Mucosa of descending colon (tissue), 3 donors: ENCODE data around the gene SCAMP1. TPM values are rescaled to one million over a fixed set of nuclear protein-coding genes. Genes with fewer than 3 reads are reported as not detected.

Experiments
- ATAC-seq: fragments of 200-7000 bp; cut with Tn5 transposase; one replicate; pipeline ENCODE4 v1.9.1; 2020; ENCODE audit warnings: mild to moderate bottlenecking, moderate library complexity
- DNase-seq, 3 donors: peaks; one replicate each; pipeline ENCODE4 v3.0.0-alpha.2; 2020
- H3K36me3 ChIP-seq: fragments of 200-600 bp; one replicate; pipeline ENCODE4 v1.8.0; 2021; ENCODE audit warnings: low read depth, mild to moderate bottlenecking
- H3K4me1 ChIP-seq: fragments of 200-600 bp; one replicate; pipeline ENCODE4 v1.8.0; 2021; ENCODE audit warnings: low read depth, mild to moderate bottlenecking
- H3K4me3 ChIP-seq: fragments of 200-600 bp; one replicate; pipeline ENCODE4 v1.8.0; 2021; ENCODE audit warnings: mild to moderate bottlenecking
- H3K9me3 ChIP-seq: fragments of 200-600 bp; one replicate; pipeline ENCODE4 v1.8.0; 2021; ENCODE audit warnings: mild to moderate bottlenecking
- intact Hi-C, 2 donors: fragments of 100-400 bp; cut with DNase I in 1 of 2; cut with micrococcal nuclease in 1 of 2; formaldehyde crosslinking; loops; one replicate each; pipeline versions ENCODE4 v1.11.0 to v1.11.1; 2022; cut with DNase I, micrococcal nuclease
- total RNA-seq, 3 donors: library from RNA; stranded (reverse); fragmentation: NEBNext Ultra II Directional in 2 of 3; extraction: Animal tissue kit (Norgen Biotek cat#: 25700) in 2 of 3; gene quantifications; one replicate each; pipeline versions ENCODE4 v1.2.1 to v1.2.4, GENCODE V29; 2021 to 2023
- TF ChIP-seq, protein P1 (sequence below): fragments of 200-600 bp; IDR thresholded peaks from one replicate; pipeline ENCODE4 v1.8.0; 2022; ENCODE audit warnings: antibody characterized with exemption, mild to moderate bottlenecking
- donor health status: DM: no; HTN: no; CAD: no; lungs with moderate emphysema.
- donor health status: DM: no; HTN: no; CAD: no.
- donor health status: DM: no; HTN: yes; CAD: no.

Gene SCAMP1
- total RNA-seq, 3 donors from 2014 or later: 23.5 to 41.7 (median 36.1) TPM

DNA sequence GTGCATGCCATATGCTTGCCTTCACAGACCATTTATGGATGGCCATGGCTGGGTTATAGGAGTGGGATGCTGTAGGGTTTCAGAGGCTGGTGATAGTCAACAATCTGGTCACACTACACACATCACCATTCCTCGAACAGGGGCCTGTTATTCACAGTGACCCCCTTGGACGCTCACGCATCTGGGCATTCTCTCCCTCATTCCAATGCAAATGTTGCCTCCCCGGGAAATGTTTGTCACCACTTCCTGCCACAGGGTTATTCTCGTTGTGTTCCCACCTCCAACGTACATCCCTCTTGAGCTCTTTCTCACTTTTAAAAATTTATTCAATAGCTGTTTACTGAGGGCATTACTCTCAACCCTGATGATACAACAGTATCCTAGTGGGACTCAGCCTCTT is 135.4 kb downstream of the SCAMP1 start:
- intact Hi-C loops: no loop called here
- ATAC-seq: no peak
- Histone ChIP-seq H3K4me1 (no peaks in the 10 kb centered on the region), H3K36me3 (no peaks in the 10 kb centered on the region), H3K4me3 (no peak overlapping the region), H3K9me3 (no peaks in the 10 kb centered on the region)
- no peak for DNase-seq
- TF ChIP-seq, protein P1, sequence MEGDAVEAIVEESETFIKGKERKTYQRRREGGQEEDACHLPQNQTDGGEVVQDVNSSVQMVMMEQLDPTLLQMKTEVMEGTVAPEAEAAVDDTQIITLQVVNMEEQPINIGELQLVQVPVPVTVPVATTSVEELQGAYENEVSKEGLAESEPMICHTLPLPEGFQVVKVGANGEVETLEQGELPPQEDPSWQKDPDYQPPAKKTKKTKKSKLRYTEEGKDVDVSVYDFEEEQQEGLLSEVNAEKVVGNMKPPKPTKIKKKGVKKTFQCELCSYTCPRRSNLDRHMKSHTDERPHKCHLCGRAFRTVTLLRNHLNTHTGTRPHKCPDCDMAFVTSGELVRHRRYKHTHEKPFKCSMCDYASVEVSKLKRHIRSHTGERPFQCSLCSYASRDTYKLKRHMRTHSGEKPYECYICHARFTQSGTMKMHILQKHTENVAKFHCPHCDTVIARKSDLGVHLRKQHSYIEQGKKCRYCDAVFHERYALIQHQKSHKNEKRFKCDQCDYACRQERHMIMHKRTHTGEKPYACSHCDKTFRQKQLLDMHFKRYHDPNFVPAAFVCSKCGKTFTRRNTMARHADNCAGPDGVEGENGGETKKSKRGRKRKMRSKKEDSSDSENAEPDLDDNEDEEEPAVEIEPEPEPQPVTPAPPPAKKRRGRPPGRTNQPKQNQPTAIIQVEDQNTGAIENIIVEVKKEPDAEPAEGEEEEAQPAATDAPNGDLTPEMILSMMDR: no peak

DNA sequence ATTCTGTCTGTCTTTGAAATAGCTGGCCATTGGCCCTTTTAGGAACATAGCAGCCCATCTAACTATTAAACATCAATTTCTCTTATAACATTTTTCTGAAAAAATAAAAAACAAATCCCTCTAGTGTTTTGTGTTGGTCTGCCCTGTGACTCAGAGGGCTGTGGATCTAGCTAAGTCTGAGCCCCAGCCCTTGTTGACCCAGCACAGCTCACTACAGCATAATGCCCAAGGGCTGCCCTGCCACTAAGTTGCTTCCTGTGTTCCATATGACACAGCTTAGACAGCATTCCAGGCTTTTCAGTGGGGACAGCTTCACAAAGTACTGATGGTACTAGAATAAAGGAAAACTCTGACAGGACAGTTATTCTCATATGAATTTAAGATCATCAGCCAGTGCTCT is 136.0 kb downstream of the SCAMP1 start:
- intact Hi-C loops: no loop called here
- Histone ChIP-seq H3K4me3 (no peak overlapping the region), H3K36me3 (no peaks in the 10 kb centered on the region), H3K4me1 (no peaks in the 10 kb centered on the region), H3K9me3 (no peaks in the 10 kb centered on the region)
- ATAC-seq (peak; percentile 55), DNase-seq (no peak)
- TF ChIP-seq, protein P1: no peak

DNA sequence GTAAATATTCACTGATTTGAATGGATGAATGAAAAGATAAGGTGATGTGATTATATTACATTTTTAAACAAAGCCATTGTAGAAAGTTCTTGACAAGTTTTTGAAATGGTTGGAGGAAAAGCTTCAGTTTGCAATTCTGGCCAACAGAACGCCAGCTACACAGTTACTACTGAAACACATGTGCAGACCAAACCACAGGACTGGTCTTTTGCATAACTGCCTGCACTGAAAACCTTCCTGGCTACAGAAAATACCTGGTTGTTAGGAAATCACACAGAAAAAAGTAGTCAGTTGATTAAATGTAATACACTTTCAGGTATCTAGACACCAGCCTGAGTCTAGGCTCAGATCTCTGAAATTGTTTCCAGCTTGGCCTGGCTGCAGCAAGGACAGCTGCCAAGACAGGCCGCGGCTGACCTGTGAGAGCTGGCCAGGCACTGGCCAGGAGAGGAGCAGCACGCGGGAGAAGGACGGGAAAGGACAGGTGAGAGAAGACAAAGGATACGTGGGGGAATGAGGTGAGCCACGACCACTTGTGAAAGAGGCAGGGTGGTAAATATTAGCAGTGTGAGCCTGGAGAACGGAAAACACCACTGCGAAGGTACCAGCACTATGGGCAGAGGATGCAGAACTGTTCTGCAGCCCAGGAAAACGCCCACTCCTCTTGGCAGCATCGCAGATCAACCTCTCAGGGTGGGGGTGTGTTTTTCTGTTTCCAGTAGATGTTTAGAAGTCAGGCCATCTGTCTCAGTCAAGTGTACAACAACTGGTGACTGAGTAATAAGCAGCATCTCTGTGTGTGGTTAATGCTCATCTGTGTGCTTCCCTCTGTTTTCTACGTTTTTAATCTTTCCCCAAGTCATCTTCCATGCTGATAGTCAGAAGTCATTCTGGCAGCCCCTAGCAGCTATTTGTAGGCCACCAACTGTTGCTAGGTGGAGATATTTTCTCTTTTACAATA is 137.4 kb downstream of the SCAMP1 start:
- H3K9me3 ChIP-seq: no peaks in the 10 kb centered on the region
- ATAC-seq: no peak
- DNase-seq: no peak
- H3K4me3 ChIP-seq: no peak overlapping the region
- H3K36me3 ChIP-seq: no peaks in the 10 kb centered on the region
- H3K4me1 ChIP-seq: peaks cover 3% of the 10 kb centered on the region
- TF ChIP-seq, protein P1: no peak
- intact Hi-C loops: no loop called here

DNA sequence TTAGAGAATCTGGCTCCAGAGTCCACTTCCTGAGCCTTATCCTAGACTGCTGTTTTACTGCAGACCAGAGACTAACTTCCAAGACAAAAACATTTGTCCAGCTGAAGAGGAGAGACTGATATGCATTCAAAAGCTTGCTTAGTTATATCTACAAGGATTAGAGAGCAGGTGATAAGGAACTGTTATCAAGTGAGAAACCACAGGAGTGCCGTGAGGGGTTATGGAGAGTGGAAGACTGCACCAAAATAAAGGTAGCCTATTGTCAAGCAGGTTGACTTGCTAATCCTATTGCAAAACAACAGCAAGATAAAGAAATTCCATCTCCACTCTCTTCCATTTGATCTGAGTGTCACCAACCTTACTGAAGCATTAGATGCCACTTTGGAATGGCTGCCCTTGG is 139.1 kb downstream of the SCAMP1 start:
- peaks cover 3% of the 10 kb centered on the region for H3K4me1 ChIP-seq
- H3K9me3 ChIP-seq: no peaks in the 10 kb centered on the region
- H3K4me3 ChIP-seq: no peak overlapping the region
- intact Hi-C loops: no loop called here
- TF ChIP-seq, protein P1: no peak
- no peak for DNase-seq
- H3K36me3 ChIP-seq: no peaks in the 10 kb centered on the region
- no peak for ATAC-seq

DNA sequence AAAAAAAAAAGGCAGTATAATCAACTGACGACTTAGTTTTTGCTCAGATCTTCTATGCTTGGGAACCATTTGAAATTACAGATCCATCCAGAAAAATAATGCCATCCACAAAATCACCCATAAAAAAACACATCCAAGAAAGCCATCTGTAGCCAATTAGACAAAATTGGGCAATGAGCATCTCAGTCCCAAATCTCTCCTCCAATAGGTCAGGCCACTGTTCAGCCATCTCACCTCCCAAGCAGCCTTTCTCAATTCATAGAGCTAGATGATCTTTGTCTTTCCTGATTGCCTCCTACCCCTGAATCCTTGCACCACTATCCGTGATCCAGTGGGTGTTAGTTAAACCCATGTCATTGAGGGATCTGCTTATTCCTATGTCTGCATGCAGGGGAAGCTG is 139.6 kb downstream of the SCAMP1 start:
- intact Hi-C loops: no loop called here
- ATAC-seq (no peak), DNase-seq (no peak)
- TF ChIP-seq, protein P1: no peak
- Histone ChIP-seq H3K4me1 (peaks cover 3% of the 10 kb centered on the region), H3K4me3 (no peak overlapping the region), H3K36me3 (no peaks in the 10 kb centered on the region), H3K9me3 (no peaks in the 10 kb centered on the region)
